Measurements from ENCODE around the gene PPP1R12A.

Gene PPP1R12A

DNA sequence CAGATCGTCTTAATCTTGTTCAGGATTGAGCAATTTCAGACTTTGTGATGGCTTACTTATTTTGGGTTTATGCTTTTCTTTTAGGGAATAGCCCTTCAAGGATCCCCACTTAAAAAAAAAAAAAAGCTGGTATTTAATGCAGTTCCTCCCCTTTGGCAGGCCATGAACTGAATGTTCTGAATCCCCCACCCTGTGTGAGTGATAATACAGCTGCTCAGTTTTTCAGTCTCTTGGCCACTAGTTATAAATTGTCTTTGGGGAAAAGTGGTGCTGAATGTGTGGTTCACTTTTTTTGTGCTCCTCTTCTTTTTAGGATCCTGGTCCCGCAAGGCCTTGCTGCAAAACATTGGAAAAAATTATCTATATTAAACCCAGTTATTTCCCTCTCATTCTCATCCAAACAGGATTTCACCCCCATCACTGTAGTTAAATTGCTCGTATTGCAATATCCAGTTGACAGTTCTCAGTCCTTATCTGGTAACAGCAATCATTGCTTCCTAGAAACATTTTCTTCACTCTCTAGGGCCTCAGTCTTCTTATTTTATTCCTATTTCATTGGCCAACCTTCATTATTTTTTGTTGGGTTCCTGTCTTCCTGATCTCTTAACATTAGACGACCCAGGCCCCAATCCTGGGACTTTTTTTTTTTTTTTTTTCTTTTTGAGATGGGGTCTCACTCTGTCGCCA lies 171.0 kb downstream of the PPP1R12A start:
- DNase-seq: no peak

GRCh38 chr12:79761341-79761740 lies 173.6 kb downstream of the PPP1R12A start:
- DNase-seq: no peak

GRCh38 chr12:79747274-79747673 lies 187.6 kb downstream of the PPP1R12A start:
- no peak for DNase-seq

DNA sequence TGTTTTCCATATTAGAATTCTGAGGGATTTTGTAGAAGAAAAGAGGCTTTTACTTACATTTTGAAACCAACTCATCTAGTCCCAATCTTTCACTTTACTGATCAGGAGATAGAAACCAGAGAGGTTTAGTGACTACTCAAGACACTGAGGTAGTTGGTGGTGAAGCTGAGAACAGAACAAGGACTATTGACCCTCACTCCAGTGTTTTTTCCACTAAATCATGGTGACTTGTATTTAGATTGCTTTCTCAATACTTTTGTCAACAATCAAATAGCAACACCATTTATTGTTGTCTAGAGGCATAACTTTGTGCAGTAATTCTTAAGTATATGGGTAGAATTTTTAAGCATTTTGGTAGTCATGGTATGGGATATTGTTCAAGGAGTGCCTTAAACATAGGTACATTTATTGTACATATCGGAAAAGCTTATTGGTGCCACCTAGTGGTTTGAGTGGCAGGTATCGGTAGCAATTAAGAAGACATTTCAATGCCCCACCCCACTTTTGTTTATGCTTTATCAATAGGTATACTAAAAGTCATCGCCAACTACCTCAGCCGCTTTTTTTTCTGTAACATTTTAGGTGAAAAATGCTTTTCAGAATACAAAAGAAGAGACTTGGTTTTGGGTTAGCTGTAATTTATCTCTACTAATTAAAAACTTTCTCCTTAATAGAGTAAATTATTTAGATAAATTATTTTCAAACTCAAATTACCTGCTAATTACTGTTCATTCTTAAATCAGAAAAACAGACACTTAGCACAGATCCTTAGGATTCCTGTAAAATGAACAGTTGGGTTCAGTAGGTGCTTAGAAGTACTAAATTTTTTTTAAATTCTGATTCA lies 196.8 kb downstream of the PPP1R12A start:
- DNase-seq: no peak

DNA sequence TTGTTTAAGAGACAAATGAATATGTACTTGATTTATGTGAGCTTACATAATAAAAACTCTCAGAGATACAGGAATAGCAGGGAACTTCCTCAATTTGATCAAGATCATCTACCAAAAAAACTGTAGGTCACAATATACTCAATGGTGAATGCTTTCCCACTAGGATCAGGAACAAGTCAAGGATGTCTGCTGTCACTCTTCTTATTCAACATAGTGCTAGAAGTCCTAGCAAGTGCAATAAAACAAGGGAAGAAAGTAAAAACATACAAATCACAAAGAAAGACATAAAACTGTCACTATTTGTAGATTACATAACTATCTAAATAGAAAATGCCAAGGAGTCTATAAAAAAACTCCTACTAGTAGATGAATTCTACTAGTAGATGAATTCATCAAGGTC lies 202.3 kb downstream of the PPP1R12A start:
- no peak for DNase-seq

- DNase-seq: no peak
These were observed 208.9 kb downstream of the PPP1R12A start for GRCh38 chr12:79725987-79726386.

All from 8988T (cell line).